NCI-H1417 (cell line): ENCODE measurements around the gene ZBTB7C.
A peak's percentile ranks its signal among the peaks of the same experiment; 100 is the strongest.
"Not testable (repeated sequence)": the region's sequence is repeated elsewhere in the genome, so short reads cannot be mapped to it uniquely, and the experiment has no call there.

Experiments used
- DNase-seq, 3 experiments: peaks; one replicate each; lab custom pipeline; 2025; lab: John Stamatoyannopoulos, UW

Gene ZBTB7C

DNA sequence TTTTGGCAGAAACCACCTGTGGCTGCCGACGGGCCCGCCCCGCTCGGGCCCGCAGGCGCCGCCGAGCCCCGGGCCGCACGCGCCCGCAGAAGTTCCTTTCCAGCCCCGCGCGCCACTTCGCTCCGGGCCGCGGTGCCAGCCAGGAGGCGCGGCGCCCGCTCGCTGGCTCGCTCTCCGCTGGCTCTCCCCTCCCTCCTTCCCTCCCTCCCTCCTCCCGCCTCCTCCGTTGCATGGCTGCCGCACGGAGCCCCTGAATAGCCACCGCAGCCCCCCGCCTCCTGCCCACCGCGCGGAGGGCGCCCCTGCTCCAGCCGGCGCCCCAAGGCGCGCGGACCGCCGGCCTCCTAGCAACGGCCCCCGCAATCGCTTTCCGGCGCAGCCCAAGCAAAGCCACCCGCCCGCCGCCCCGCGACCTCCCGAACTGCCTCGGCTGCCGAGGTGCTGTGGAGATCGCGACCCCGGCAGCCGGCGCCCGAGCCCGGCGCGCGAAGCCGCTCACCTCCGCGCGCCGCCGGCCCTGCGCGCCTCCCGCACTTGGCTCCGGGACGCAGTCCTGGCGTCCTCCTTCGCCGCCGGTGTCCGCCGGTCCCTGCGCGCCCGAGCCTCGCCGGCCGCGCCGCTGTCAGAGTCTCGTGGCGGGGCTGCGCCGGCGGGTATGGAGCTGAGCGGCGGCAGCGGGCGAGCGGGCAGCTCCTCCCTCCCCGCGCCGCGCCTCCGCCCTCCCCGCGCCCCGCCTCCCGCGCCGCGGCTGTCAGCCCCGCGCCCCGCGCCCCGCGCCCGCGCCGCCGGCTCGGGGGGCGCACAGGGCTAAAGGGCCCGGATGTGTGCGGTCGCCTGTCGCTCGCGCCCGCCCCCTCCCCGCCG is at the start of gene ZBTB7C:
ZBTB7C (minus strand) TSS at position 657 of the 864 bp plus-strand sequence.
- peak; percentile 44 to 87 (median 82) for DNase-seq

DNA sequence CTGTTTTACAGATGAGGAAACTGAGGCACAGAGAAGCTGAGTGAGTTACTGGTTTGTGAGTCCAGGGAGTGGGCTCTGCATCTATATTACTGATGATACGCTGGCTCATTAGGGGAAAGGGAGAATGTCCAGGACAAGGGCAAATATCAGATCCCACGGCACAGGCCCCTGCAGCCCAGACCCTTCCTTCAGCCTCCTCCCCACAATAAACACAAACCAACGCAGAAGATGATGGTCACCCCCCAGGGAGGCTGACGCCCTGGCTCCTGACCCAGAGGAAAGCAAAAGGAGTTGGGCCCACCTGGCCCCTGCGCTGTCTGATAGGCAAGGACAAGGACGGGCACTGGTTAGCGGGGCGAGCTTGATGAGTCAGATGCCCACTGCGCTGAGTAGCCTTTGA is 47.7 kb upstream of the ZBTB7C start:
- DNase-seq = no peak

DNA sequence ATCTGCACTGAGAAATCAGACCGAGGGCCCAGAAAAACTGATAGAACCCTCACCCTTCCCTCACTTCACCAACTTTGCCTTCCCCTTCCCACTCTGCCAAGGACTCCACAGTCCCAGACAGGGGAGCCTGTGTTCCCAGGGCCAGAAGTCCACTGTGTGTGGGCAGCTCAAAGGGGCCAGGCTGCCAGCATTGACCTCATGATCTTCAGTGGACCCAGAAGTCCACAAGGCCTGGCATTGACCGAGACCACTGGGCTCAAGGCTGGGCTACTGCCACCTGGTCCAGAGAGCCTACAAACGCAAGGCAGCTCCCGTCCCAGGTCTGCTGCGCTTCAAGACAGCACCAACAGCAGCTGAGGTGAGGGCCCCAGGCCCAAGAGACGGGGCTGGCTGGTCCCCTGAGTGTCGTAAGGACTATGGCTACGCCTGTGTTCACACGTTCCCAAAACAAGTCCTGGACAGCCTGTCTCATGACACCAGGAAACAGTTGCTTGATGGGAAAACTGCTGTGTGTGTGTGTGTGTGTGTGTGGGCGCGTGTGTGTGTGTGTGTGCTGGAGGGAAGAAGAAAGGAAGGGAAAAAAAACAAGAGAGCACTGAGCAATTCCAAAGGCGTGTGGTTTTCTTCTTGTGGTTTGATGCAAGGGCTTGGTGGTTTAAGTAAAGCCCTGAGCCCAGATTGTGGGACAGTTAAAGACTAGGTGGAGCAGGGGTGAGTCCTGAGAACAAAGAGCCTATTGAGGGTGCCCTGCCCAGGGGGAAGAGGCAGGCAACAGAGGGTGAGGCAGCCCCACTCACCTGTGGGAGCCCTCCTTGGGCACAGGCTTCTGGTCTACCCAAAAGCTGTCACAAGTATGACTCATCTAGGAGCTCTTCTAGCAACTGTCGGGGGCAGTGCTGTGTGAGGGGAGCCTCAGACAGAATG is 46.6 kb upstream of the ZBTB7C start:
- DNase-seq = peak in 1 of 3 experiments; percentile 7

DNA sequence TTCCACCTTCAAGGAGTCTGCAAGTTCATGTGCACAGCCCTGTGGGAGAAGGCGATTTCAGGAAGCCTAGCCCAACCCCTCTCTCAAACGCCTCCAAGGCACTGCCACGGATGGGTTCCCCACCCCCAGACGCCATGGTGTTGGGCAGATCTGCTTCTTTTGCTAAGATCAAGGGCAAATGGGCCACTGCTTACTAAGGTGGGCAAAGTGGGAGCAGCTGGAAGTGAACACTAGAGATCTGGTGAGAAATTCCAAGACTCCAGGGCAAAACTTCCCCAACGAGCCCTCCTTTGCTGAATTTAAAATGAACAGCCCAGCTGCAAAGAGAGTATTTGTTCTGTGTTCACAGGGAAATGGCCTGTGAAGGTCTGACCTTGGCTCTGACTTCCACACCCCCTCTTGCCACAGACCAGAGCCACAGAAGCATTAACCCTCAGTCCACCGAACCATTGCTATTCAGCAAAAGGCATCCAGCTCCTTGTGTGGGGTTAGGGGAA is 45.1 kb upstream of the ZBTB7C start:
- no peak for DNase-seq

DNA sequence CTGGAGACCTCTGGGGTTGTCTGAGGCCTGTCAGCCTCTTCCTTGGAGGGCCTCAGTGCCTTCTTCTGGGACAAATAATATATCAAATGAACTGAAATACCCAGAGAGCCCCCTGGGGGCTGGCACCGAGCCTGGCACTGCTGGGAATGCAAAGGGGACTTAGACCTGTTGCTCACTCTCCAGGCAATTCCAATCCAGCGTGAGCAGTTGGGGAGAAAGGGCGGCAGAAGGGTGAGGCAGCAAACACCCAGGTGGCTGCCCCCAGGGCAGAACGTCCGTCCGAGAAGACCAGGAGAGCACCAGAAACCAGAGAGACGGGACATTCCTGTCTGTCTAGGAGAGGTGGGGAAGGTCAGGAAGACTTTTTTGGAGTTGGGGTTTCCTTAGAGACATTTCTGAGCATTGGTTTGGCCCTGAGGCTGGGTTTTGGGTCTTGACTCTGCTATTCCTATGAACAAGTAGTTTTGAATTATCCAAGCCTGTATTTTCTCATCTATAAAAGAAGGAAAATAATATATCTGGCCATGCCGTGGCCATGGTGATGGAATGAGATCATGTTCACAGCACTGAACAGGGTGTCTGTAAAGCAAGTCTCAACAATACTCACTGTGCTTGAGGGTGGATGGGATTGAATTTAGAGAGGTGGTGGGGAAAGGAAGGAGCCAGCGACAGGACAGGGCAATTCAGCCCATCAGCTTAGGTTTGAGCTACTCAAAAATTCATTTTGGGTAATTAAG is 44.3 kb upstream of the ZBTB7C start:
- no peak for DNase-seq

GRCh38 chr18:48452861-48453323 is 43.7 kb upstream of the ZBTB7C start:
- DNase-seq = peak in 2 of 3 experiments; percentile 58 to 86

- no peak for DNase-seq
Measured at GRCh38 chr18:48450685-48451084, 41.5 kb upstream of the ZBTB7C start.

DNA sequence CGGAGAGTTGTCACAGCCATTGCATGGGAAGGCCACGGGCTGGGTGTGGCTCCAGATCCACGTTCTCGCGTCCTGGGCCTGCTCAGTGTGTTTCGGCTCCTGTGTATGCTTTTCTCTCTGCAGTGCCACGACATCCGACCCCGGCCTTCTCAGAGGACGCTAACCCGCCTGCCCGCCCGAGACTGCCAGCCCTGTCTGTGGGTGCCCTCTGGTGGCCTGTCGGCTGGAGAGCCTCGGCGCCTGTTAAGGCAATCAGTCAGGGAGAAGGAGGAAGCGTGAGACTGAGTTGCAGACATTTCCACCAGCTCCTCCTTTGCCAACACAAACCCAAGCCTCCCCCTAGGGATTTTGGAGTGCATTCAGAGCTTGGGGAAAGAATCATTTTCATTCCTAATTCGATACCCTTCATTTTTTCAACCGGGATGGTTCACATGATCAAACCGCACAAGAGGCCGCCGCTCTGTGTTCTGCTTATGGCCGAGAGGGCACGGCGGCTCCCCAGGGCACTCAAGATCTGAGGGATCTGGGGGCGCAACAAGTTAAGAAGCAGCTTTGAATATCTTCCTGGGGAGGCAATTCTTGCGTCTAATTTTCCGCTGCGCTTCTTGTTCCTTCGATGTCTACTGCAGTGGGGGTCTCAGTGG is 37.5 kb upstream of the ZBTB7C start:
- peak; percentile 79 to 92 (median 82) for DNase-seq

DNA sequence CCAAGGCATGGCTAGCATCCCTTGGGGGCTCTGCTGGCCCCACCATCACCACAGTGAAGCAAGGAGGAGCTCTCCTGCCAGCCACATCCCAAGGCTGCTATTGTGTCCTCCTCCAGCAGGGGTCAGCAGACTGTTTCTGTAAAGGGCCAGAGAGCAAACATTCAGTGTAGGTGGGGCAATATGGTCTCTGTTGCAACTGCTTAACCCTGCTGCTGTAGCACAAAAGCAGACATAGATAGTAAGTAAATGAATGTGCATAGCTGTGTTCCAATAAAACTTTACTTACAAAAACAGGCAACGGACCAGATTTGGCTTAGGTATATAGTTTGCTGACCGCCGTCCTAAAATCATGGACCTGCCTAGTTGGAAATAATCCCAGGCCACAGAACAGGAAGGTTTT is 36.4 kb upstream of the ZBTB7C start:
- DNase-seq = peak; percentile 71 to 91 (median 80)

DNA sequence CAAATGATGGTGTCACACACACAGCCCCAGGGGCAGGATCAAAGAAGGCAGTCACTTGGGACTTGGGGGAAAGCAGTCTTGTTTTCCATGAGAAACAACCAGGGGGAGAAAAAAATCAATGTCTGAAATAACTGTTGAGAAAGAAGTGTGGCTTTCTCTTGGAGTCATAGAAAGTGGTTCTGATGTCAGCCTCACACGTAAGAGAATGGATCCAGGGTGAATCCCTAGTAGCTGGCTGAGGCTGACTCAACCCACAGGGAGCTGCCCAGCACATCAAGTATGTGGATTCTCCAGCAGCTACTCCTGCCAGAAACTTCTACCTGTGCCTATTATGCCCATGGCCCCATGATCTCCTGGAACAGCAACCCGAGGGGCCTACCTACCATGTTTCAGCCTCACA is 33.6 kb upstream of the ZBTB7C start:
- DNase-seq = no peak

- DNase-seq = peak in 1 of 3 experiments; percentile 56
Measured at GRCh38 chr18:48441405-48441881, 32.3 kb upstream of the ZBTB7C start.

GRCh38 chr18:48440924-48441323 is 31.7 kb upstream of the ZBTB7C start:
- DNase-seq = no peak

DNA sequence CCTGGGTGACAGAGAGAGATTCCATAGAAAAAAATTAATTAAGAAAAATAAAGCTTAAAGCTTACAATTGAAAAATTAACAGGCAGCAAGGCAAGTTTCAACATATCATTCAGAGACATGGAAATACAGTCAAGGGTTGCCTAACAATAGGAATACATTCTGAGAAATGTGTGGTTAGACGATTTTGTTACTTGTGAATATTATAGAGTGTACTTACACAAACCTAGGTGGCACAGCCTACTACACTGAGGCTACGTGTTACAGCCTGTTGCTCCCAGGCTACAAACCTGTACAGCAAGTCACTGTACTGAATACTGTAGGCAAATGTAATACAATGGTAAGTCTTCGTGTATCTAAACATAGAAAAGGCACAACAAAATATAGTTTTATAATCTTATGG is 27.7 kb upstream of the ZBTB7C start:
- DNase-seq = no peak

- not testable (repeated sequence) for DNase-seq
Measured at GRCh38 chr18:48434382-48434781, 25.2 kb upstream of the ZBTB7C start.

- no peak for DNase-seq
Measured at GRCh38 chr18:48433541-48433940, 24.4 kb upstream of the ZBTB7C start.

DNA sequence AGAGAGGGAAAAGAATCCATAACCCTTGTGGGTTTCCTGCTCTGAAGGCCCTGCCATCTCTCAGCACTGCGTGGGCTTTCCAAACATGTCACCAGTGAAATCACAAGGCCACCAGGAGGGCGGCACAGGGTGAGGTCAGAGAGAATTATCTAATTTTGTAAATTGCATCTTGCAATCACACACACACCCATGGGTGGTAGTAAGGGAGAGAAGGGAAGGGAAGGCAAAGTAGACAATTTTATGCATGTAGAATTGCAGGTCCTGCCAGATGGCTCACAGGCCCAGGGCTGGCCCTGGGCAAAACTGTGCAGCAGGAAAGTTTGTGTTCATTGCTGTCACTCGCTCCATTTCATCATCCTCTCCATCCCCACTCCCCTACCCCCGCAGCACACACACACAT is 21.0 kb upstream of the ZBTB7C start:
- DNase-seq = no peak

- no peak for DNase-seq
Measured at GRCh38 chr18:48428475-48429177, 19.4 kb upstream of the ZBTB7C start.

DNA sequence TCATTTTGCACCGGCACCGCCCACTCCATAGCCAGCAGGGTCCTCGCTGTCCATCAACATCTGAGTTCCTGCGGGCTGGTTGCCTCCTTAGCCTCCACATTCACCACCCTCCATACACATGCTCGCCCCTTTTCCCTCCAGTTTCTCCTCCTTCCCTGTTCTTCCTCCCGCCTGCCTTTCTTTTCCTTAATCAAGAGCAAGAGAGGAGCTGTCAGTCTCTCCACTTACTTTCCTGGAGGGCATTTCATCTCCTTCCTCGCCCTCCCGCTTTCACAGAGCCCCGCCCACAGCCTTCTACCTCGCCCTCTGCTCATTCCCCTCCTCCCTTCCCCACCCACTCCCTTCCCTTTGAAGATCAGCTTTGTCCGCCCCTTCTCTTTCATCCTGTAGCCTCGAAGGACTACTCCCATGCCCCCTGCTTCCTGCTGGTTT is 13.8 kb upstream of the ZBTB7C start:
- no peak for DNase-seq

- DNase-seq = peak in 1 of 3 experiments; percentile 28
Measured at GRCh38 chr18:48419277-48420022, 10.3 kb upstream of the ZBTB7C start.
